ENCODE results near the gene PRR16.
"Not testable (repeated sequence)": the region's sequence is repeated elsewhere in the genome, so short reads cannot be mapped to it uniquely, and the experiment has no call there.

DNA sequence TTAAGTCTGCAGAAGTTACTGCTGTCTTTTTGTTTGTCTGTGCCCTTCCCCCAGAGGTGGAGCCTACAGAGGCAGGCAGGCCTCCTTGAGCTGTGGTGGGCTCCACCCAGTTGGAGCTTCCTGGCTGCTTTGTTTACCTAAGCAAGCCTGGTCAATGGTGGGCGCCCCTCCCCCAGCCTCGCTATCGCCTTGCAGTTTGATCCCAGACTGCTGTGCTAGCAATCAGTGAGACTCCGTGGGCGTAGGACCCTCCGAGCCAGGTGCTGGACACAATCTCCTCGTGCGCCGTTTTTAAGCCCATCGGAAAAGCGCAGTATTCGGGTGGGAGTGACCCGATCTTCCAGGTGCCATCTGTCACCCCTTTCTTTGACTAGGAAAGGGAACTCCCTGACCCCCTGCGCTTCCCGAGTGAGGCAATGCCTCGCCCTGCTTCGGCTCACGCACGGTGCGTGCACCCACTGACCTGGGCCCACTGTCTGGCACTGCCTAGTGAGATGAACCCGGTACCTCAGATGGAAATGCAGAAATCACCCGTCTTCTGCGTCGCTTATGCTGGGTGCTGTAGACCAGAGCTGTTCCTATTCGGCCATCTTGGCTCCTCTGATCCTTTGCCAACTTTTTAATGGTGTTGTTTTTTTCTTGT is 37.3 kb upstream of the PRR16 start:
- TF ChIP-seq, protein P1, sequence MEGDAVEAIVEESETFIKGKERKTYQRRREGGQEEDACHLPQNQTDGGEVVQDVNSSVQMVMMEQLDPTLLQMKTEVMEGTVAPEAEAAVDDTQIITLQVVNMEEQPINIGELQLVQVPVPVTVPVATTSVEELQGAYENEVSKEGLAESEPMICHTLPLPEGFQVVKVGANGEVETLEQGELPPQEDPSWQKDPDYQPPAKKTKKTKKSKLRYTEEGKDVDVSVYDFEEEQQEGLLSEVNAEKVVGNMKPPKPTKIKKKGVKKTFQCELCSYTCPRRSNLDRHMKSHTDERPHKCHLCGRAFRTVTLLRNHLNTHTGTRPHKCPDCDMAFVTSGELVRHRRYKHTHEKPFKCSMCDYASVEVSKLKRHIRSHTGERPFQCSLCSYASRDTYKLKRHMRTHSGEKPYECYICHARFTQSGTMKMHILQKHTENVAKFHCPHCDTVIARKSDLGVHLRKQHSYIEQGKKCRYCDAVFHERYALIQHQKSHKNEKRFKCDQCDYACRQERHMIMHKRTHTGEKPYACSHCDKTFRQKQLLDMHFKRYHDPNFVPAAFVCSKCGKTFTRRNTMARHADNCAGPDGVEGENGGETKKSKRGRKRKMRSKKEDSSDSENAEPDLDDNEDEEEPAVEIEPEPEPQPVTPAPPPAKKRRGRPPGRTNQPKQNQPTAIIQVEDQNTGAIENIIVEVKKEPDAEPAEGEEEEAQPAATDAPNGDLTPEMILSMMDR (IDR thresholded peaks at IDR 0.05; ENCODE audit: insufficient read depth, low read length, poor library complexity, severe bottlenecking), result not testable (repeated sequence)
- TF ChIP-seq EZH2phosphoT487 (conservative IDR thresholded peaks at IDR 0.05; ENCODE audit: low read length), result not testable (repeated sequence)
